Right cardiac atrium (tissue), 5 donors: ENCODE data around the gene FHOD3. TPM values are rescaled to one million over a fixed set of nuclear protein-coding genes. Genes with fewer than 3 reads are reported as not detected.

Source experiments
- ATAC-seq, 2 donors: fragments of 200-7000 bp; cut with Tn5 transposase; one replicate each; pipeline versions ENCODE4 v1.8.0 to v1.9.1; 2020; ENCODE audit warnings: moderate library complexity in 2 of 2, mild to moderate bottlenecking in 1 of 2
- DNase-seq, 3 donors: peaks; one replicate each; pipeline ENCODE4 v3.0.0-alpha.2; 2020
- H3K27ac ChIP-seq: one replicate; pipeline ENCODE4 v1.5.1; 2013; ENCODE audit warnings: mild to moderate bottlenecking, low read length, control low read depth, moderate library complexity
- H3K27me3 ChIP-seq: one replicate; pipeline ENCODE4 v1.6.1; 2013; ENCODE audit not compliant: control insufficient read depth, insufficient read depth
- H3K4me1 ChIP-seq: one replicate; pipeline ENCODE4 v1.6.1; 2013; ENCODE audit warnings: low read length; ENCODE audit not compliant: control insufficient read depth, insufficient read depth
- H3K4me3 ChIP-seq: one replicate; pipeline ENCODE4 v1.5.1; 2013; ENCODE audit warnings: low read length, control low read depth
- H3K9me3 ChIP-seq: one replicate; pipeline ENCODE4 v1.6.1; 2013; ENCODE audit warnings: low read length; ENCODE audit not compliant: control insufficient read depth
- WGBS: extraction: QIAGEN DNeasy Blood & Tissue Kit; methylation state at CpG from one replicate; pipeline ENCODE4 v1.1.7; 2013; 5-methylcytosine and 5-hydroxymethylcytosine counted together
- intact Hi-C, 4 donors: fragments of 100-400 bp; cut with DNase I; formaldehyde crosslinking; loops; one replicate each; pipeline versions ENCODE4 v1.11.0 to v1.14.0; 2022 to 2023
- polyA plus RNA-seq: library from polyadenylated mRNA; stranded (reverse); fragments of 200-250 nt; gene quantifications from one replicate; pipeline ENCODE4 v1.2.3, GENCODE V29; 2013
- total RNA-seq, 4 donors: library from RNA; stranded (reverse); fragmentation: NEBNext Ultra II Directional; extraction: Animal tissue kit (Norgen Biotek cat#: 25700); gene quantifications; one replicate each; pipeline ENCODE4 v1.2.1, GENCODE V29; 2021
- donor health status: healthy with polysubstance abuse.
- donor health status: DM: no; HTN: yes; CAD: no.
- donor health status: DM: no; HTN: no; CAD: no.
- donor health status: DM: no; HTN: yes; CAD: no; lungs with severe emphysema.
- donor health status: DM: yes; HTN: yes; CAD: no.

FHOD3 gene
- total and polyA plus RNA-seq, 5 donors, result 118 to 157 (median 138) TPM

DNA sequence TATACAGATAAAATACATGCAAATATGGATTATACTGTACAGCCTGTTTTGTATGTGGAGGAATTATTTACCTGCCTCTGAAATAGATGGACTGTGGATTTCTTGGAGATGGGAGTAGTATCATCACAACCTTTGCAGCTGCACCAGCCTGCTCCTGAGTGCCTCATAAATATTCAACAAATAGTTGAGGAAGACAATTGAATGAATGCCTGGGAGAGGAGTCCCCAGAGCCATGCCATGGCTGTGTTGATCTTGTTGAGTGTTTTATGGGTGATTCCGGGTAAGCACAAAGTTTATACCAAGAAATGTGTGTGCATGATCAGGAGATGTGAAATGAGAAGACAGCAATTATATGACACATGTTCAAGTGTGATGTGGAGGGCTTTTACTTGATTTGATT, 225.0 kb downstream of the FHOD3 start:
- ATAC-seq (no peak), DNase-seq (no peak)
- Histone ChIP-seq H3K27me3 (no peaks in the 10 kb centered on the region), H3K4me3 (no peak overlapping the region), H3K4me1 (peaks cover 8% of the 10 kb centered on the region), H3K9me3 (no peaks in the 10 kb centered on the region), H3K27ac (no peak overlapping the region)
- intact Hi-C loops, result no loop called here
- 87% methylated on average over 1 of the region's 1 CpG for WGBS

DNA sequence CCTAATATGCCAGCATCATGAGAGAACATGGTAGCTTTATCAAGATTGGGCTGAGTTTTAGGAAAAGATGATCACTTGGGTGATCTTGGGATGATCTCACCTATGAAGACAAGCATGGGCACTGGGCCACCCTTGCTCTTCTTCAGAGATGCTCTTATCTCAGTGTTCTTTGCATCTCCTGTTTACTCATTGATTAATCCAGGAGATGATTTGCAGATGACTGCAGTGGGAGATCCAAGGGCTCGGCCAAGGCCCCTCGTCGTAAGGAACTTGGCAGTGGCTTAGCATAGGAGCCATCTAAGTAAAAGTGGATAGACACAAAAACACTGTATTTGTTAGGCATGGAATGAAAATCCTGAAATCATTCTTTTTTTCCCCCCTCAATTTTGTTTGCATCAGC, 228.4 kb downstream of the FHOD3 start:
- H3K4me1 ChIP-seq, result peaks cover 4% of the 10 kb centered on the region
- no peak overlapping the region for H3K27ac ChIP-seq
- no peaks in the 10 kb centered on the region for H3K27me3 ChIP-seq
- WGBS, result 91% methylated on average over 3 of the region's 3 CpGs
- no peak overlapping the region for H3K4me3 ChIP-seq
- H3K9me3 ChIP-seq, result no peaks in the 10 kb centered on the region
- intact Hi-C loops, result no loop called here
- no peak for ATAC-seq
- DNase-seq, result no peak

DNA sequence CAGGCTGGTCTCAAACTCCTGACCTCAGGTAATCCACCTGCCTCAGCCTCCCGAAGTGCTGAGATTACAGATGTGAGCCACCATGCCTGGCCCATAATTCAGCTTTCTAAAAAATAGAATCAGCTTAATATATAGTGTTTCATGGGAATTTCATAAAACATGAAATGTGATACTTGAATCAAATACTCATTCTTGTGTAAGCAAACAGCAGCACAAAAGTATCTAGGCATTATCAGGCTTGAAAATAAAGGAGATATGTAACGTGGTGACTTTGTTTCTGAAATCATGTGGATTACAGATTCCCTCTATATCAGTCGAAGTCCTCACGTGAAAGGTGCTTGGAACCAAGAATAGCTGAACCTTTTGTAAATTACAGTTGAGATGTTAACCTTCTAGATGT, 229.1 kb downstream of the FHOD3 start:
- Histone ChIP-seq H3K27ac (no peak overlapping the region), H3K4me1 (peaks cover 4% of the 10 kb centered on the region), H3K4me3 (no peak overlapping the region), H3K9me3 (no peaks in the 10 kb centered on the region), H3K27me3 (no peaks in the 10 kb centered on the region)
- ATAC-seq (no peak), DNase-seq (no peak)
- 61% methylated on average over 4 of the region's 4 CpGs for WGBS
- intact Hi-C loops, result no loop called here

DNA sequence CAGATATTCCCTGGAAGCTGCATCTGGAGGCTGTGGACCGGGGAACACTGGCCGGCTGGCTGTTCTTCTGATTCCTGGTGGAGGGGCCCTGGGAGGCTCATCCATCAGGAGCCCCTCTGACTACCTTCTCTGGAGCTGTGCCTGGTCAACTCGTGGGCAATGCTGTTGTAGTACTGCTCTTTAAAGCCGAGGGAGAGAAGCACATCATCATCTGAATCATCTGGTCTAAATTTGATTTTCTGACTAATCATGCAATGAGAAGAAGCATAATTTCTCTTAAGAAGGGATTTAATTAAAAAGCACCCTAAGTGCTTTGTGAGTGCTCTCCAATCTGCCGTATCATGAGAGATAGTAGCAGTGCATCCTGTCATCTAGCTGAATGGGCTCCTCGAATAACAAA, 229.5 kb downstream of the FHOD3 start:
- intact Hi-C loops, result no loop called here
- no peak overlapping the region for H3K27ac ChIP-seq
- no peaks in the 10 kb centered on the region for H3K9me3 ChIP-seq
- no peak overlapping the region for H3K4me3 ChIP-seq
- peaks cover 4% of the 10 kb centered on the region for H3K4me1 ChIP-seq
- 70% methylated on average over 6 of the region's 6 CpGs for WGBS
- no peak for DNase-seq
- no peak for ATAC-seq
- no peaks in the 10 kb centered on the region for H3K27me3 ChIP-seq

DNA sequence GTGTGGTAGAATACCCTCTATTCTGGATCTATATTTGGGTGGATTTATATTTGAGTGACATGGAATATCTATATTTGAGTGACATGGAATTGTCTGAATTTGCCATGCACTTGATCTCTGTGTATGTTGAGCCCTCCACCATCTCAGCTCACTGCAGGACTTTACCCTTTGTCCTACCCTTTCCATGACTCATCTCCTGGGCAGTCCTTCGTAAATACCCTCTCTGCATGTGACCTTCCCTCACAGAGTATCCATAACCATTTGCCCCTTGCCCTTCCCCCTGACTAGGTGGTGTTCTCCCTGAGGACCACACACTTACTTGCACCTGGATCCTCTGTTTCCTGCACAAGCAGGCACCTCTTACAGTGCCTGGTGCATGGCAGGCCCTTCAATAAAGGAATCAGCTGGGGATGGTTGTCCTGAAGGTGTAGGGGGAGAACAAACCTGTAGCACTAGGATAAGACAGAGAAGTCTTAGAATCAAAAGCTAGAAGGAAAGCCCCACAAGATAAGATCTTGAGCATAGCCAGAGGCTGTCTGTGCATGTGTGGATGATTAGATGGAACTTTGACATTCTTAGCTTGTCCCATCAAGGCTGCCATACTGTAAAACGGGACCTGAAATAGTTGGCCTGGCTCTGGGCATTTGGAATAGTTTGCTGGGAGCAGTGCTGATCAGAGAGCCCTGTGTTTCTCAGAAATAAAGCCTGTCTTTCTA, 230.4 kb downstream of the FHOD3 start:
- no peak overlapping the region for H3K27ac ChIP-seq
- 70% methylated on average over 2 of the region's 2 CpGs for WGBS
- peaks cover 3% of the 10 kb centered on the region for H3K4me1 ChIP-seq

DNA sequence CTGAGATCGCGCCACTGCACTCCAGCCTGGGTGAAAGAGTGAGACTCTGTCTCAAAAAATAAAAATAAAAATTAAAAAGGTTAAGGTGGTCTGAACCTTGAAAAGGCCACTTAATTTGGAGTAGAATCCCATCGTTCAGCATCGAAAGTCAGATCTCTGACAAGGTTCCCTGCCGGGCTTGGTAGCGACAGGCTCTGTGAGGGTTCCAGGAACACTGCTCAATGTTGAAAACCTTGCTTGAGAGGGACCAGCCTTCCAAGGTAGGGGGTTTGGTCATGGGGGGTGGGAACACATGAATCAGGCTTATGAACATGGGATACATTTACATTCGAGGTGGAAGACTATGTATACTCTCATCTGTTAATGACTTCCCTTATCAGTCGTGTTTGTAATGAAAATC, 232.2 kb downstream of the FHOD3 start:
- WGBS, result 88% methylated on average over 8 of the region's 8 CpGs
- Histone ChIP-seq H3K27ac (no peak overlapping the region), H3K27me3 (no peaks in the 10 kb centered on the region), H3K4me1 (peaks cover 3% of the 10 kb centered on the region), H3K4me3 (no peak overlapping the region), H3K9me3 (no peaks in the 10 kb centered on the region)
- intact Hi-C loops, result no loop called here
- DNase-seq, result no peak
- ATAC-seq, result no peak

More for the DNA sequence above, 230.4 kb downstream of the FHOD3 start:
- ATAC-seq, result no peak
- no peaks in the 10 kb centered on the region for H3K9me3 ChIP-seq
- no peak overlapping the region for H3K4me3 ChIP-seq
- intact Hi-C loops, result no loop called here
- no peaks in the 10 kb centered on the region for H3K27me3 ChIP-seq
- no peak for DNase-seq

DNA sequence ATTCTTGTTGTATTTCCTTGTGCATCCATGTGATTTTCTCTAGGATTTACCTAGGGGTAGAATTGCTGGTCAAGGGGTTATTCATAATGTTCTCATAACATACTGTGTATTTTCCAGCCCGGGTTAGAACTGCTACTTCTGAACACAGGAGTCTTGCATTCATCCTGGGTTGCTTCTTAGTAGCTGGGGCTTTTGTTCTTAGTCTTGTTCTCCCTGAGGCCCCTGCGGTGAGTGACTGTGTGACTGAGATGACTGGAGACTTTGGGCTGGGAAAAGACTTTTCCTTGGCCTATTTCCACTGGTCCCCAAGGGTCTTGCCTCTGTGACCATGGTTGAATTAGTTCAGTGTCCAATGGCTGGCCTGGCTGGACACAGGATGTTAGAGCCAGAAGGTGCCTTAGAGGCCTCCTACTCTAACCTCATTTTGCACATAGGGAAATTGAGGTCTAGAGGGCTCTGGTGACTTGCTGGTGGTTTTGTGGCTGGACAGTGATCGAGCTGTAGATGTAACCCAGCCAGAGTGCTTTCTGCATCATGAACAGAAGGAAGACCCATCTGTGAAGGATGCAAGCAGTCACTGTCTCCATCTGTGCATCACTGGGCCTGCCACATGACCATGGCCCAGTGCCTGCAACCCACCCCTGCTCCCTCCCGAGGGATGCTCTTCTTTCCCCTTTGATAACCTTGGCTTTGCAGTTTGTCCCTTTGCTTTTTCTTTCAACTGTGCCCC, 233.3 kb downstream of the FHOD3 start:
- 70% methylated on average over 4 of the region's 4 CpGs for WGBS
- Histone ChIP-seq H3K27ac (no peak overlapping the region), H3K4me3 (no peak overlapping the region), H3K4me1 (peaks cover 6% of the 10 kb centered on the region), H3K27me3 (no peaks in the 10 kb centered on the region), H3K9me3 (no peaks in the 10 kb centered on the region)
- DNase-seq, result no peak
- intact Hi-C loops, result no loop called here
- ATAC-seq, result no peak

DNA sequence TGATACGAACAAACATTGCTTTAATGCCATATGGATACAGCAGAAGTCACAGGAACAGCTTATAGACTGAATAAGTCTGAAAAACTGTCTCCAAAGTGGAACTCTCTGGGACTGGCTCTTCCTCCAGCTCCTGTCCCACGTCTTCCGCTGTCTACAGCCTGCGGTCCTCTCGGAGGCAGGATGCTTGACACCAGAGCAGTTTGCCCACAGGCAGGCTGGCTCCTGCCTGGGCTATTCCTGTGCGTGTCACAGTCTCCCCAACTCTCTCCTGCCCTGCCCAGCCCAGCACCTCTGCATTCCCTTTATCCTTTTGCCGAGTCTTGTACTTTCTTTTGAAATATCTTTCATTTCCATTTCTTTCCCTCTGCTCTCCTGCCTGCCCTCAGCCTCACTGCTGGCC, 234.1 kb downstream of the FHOD3 start:
- DNase-seq, result no peak
- WGBS, result 89% methylated on average over 7 of the region's 7 CpGs
- Histone ChIP-seq H3K4me3 (no peak overlapping the region), H3K9me3 (no peaks in the 10 kb centered on the region), H3K27ac (no peak overlapping the region), H3K4me1 (peaks cover 6% of the 10 kb centered on the region), H3K27me3 (no peaks in the 10 kb centered on the region)
- intact Hi-C loops, result no loop called here
- ATAC-seq, result peak in 1 of 2 donors; percentile 34

DNA sequence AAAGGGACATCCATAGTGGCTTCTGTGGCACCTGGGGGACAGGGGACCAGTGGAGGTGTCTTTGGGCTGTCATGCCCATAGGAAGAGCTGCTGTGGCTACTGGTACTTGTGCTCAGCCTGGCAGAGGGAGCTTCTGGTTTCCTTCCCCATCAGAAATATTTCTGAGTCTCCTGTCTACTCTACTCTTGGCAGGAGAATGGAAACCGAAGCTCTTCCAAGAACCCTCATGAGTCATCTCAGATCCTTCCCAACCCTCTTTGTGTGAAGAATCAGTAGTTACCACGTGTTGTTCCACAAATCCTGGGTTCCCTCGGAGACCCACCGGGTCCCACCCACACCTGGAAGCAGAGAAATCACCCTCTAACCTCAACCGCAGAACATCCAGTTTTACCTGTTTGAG, 234.9 kb downstream of the FHOD3 start:
- DNase-seq, result no peak
- 77% methylated on average over 5 of the region's 5 CpGs for WGBS
- Histone ChIP-seq H3K4me3 (no peak overlapping the region), H3K9me3 (no peaks in the 10 kb centered on the region), H3K27me3 (no peaks in the 10 kb centered on the region), H3K4me1 (peaks cover 6% of the 10 kb centered on the region), H3K27ac (no peak overlapping the region)
- intact Hi-C loops, result no loop called here
- ATAC-seq, result peak in 1 of 2 donors; percentile 15

DNA sequence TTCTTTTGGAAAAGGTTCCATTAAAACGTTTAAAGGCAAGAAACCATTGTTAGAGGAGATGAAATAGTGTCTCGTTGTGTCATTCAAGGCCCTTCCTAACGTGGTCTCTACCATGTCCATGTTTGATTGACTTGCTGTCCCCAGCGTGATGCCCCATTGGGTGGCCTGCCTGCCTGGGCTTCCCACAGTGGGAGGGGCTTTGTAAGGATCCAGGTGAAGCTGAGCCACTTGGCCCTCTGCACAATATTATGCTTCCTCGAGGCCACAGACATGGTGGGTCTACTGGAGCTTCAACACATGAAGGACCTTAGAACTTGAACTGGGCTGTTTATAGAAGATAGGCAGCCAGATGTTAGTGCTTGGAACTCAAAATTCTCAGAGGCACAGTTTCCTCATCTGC, 235.3 kb downstream of the FHOD3 start:
- Histone ChIP-seq H3K9me3 (no peaks in the 10 kb centered on the region), H3K27me3 (no peaks in the 10 kb centered on the region), H3K4me1 (peaks cover 6% of the 10 kb centered on the region), H3K4me3 (no peak overlapping the region), H3K27ac (no peak overlapping the region)
- no peak for DNase-seq
- 78% methylated on average over 5 of the region's 5 CpGs for WGBS
- ATAC-seq, result no peak
- intact Hi-C loops, result no loop called here

DNA sequence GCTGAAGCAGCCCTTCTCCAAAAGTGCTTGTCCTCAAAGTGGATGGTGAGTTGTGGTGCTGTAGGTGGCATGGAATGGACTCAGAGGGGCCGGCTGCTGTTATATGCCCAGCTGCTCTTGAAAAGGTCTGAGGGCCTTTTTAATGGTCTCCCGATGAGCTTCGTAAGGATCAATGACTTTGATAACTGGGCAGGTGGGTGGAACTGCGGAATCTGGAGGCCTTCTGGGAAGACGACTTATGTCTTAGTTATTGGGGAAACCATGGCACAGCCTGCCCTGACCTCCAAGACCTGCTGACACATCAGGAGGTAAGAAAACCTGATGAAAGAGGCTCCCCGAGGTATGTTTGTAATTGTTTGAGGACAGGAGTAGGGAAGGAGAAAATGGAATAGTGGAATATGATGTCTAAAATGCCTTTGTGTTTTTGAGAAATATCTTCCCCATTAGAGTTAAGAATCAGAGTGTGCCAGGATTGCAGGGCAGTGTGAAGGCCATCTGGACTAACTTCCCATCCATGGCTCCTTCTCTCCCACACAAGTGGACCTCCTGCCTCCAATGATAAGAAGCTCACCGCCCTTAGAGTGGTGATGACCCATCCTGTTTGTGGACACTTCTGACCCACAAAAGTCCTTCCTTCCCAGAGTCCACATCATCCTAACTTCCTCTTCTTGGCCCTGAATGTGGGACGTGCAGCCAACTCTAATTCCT, 236.1 kb downstream of the FHOD3 start:
- intact Hi-C loops, result no loop called here
- ATAC-seq, result no peak

More for the DNA sequence above, 236.1 kb downstream of the FHOD3 start:
- WGBS, result 81% methylated on average over 8 of the region's 8 CpGs
- Histone ChIP-seq H3K27me3 (no peaks in the 10 kb centered on the region), H3K9me3 (no peaks in the 10 kb centered on the region), H3K4me1 (peaks cover 6% of the 10 kb centered on the region), H3K4me3 (no peak overlapping the region), H3K27ac (no peak overlapping the region)
- DNase-seq, result no peak
